Endothelial cell of umbilical vein (primary cell): ENCODE data around the gene KLHL6. TPM values are rescaled to one million over a fixed set of nuclear protein-coding genes. Genes with fewer than 3 reads are reported as not detected.
"Not testable (repeated sequence)": the region's sequence is repeated elsewhere in the genome, so short reads cannot be mapped to it uniquely, and the experiment has no call there.

ENCODE experiments used
- BruUV-seq: library from RNA; stranded (reverse); fragments of 400-500 nt; replicated peaks from 2 replicates; lab custom pipeline; 2021; lab: Mats Ljungman, UMichigan
- CTCF ChIA-PET: fragments of 300-600, 350-600 bp; sonication (Branson Sonifier 250); formaldehyde crosslinking; loops from one replicate; lab custom pipeline; 2021; ENCODE audit warnings: antibody characterized with exemption, inconsistent platforms; lab: Charles Lee
- POLR2A ChIA-PET: fragments of 300-600, 350-600 bp; sonication (Branson Sonifier 250); formaldehyde crosslinking; loops from one replicate; lab custom pipeline; 2021; ENCODE audit warnings: antibody characterized with exemption, inconsistent platforms; lab: Charles Lee
- DNase-seq: peaks from one replicate; pipeline ENCODE4 v3.0.0-alpha.2; 2011; ENCODE audit warnings: low read depth, low spot score
- FAIRE-seq: peaks from 2 replicates; lab custom pipeline; 2011; peaks lifted over from hg19 to GRCh38; lab: Jason Lieb, UNC
- H2AFZ ChIP-seq: 2 replicates; pipeline ENCODE4 v1.6.0; 2012; ENCODE audit warnings: low read depth, low read length, control low read depth, inconsistent platforms
- H3K27ac ChIP-seq: 2 replicates; pipeline ENCODE4 v1.5.1; 2011; ENCODE audit warnings: low read depth, mild to moderate bottlenecking, control low read depth, low read length, moderate library complexity; ENCODE audit not compliant: insufficient read depth
- H3K27me3 ChIP-seq, 2 experiments: 2 replicates each; pipeline versions ENCODE4 v1.6.0 to v1.6.1; 2011; ENCODE audit warnings: low read length in 2 of 2, mixed read lengths in 1 of 2; ENCODE audit not compliant: control insufficient read depth in 2 of 2, insufficient read depth in 2 of 2
- H3K36me3 ChIP-seq, 2 experiments: 2 replicates in 1 of 2; 3 replicates in 1 of 2; pipeline ENCODE4 v1.5.1; 2011; ENCODE audit warnings: low read length in 2 of 2, mild to moderate bottlenecking in 1 of 2, moderate library complexity in 1 of 2; ENCODE audit not compliant: control insufficient read depth in 2 of 2, insufficient read depth in 2 of 2; ENCODE audit errors: extremely low read depth in 1 of 2
- H3K4me1 ChIP-seq: 3 replicates; pipeline ENCODE4 v1.5.1; 2011; ENCODE audit warnings: mild to moderate bottlenecking, low read length; ENCODE audit not compliant: control insufficient read depth, insufficient read depth; ENCODE audit errors: extremely low read depth
- H3K4me2 ChIP-seq: 2 replicates; pipeline ENCODE4 v1.6.1; 2011; ENCODE audit warnings: low read length, control low read depth, mixed read lengths; ENCODE audit not compliant: insufficient read depth
- H3K4me3 ChIP-seq, 3 experiments: fragments of 200-600 bp in 1 of 3; sonication (generic), shearing (Covaris generic) in 1 of 3; replicated peaks in 1 of 3; 2 replicates each; pipeline ENCODE4 v1.5.1; 2011 to 2016; ENCODE audit warnings: control low read depth in 3 of 3, low read length in 3 of 3, mild to moderate bottlenecking in 2 of 3, inconsistent platforms in 1 of 3, low read depth in 1 of 3, moderate library complexity in 1 of 3; ENCODE audit not compliant: insufficient read depth in 1 of 3
- H3K79me2 ChIP-seq: 2 replicates; pipeline ENCODE4 v1.6.0; 2012; ENCODE audit warnings: low read length, inconsistent platforms; ENCODE audit not compliant: control insufficient read depth, insufficient read depth
- H3K9ac ChIP-seq: replicated peaks from 2 replicates; pipeline ENCODE3; 2011; ENCODE audit warnings: low read length, control low read depth; ENCODE audit not compliant: insufficient read depth; ENCODE audit errors: extremely low read depth
- H3K9me1 ChIP-seq: replicated peaks from 3 replicates; pipeline ENCODE4 v1.6.0; 2011; ENCODE audit warnings: mild to moderate bottlenecking, low read length; ENCODE audit not compliant: control insufficient read depth, insufficient read depth; ENCODE audit errors: extremely low read depth
- H3K9me3 ChIP-seq: replicated peaks from 2 replicates; pipeline ENCODE4 v1.5.1; 2012; ENCODE audit warnings: low read length, inconsistent platforms; ENCODE audit not compliant: control insufficient read depth, insufficient read depth
- H4K20me1 ChIP-seq: replicated peaks from 2 replicates; pipeline ENCODE3; 2011; ENCODE audit warnings: mild to moderate bottlenecking, low read length; ENCODE audit not compliant: control insufficient read depth, insufficient read depth; ENCODE audit errors: extremely low read depth
- CTCF ChIP-seq, 2 donors: IDR thresholded peaks; 1 replicate in 1 of 2; 2 replicates in 1 of 2; pipeline ENCODE4 v1.5.1; 2011; ENCODE audit warnings: low read length in 2 of 2, mild to moderate bottlenecking in 2 of 2, moderate library complexity in 2 of 2, control low read depth in 1 of 2, inconsistent platforms in 1 of 2, low read depth in 1 of 2; ENCODE audit not compliant: insufficient read depth in 1 of 2; ENCODE audit errors: extremely low read depth in 1 of 2
- FOS ChIP-seq: IDR thresholded peaks from 2 replicates; pipeline ENCODE4 v1.6.1; 2011; ENCODE audit warnings: mild to moderate bottlenecking, low read length, moderate library complexity, borderline replicate concordance; ENCODE audit not compliant: insufficient read depth
- JUN ChIP-seq: IDR thresholded peaks from 2 replicates; pipeline ENCODE4 v1.6.1; 2011; ENCODE audit warnings: borderline replicate concordance, low read depth; ENCODE audit not compliant: insufficient read length, insufficient read depth
- MAX ChIP-seq: IDR thresholded peaks from 2 replicates; pipeline ENCODE4 v1.6.1; 2011; ENCODE audit not compliant: insufficient read depth, insufficient read length
- MYC ChIP-seq: IDR thresholded peaks from one replicate; pipeline ENCODE4 v1.6.1; 2011; ENCODE audit warnings: mild to moderate bottlenecking, low read depth, low read length
- dilution Hi-C: fragments of 300-500 bp; cut with MboI; formaldehyde crosslinking; loops from one replicate; pipeline ENCODE4 v1.15.0; 2019; ENCODE audit warnings: low sequenced_read_pairs; ENCODE audit not compliant: extremely low pct_ligation_motif_present
- intact Hi-C: fragments of 100-400 bp; cut with micrococcal nuclease; formaldehyde crosslinking; loops from one replicate; pipeline ENCODE4 v1.10.0; 2022
- polyA plus RNA-seq, 4 experiments: library from polyadenylated mRNA; depleted of rRNA in 3 of 4; stranded (reverse) in 3 of 4; unstranded in 1 of 4; fragments of >200 nt; gene quantifications; 2 replicates each; pipeline versions ENCODE4 v1.2.1 to v1.2.3, GENCODE V29; 2011 to 2012; ENCODE audit warnings: missing spikeins in 1 of 4
- total RNA-seq: library from RNA; stranded (reverse); gene quantifications from 2 replicates; pipeline ENCODE4 v1.2.3, GENCODE V29; 2021

Gene KLHL6
- total and polyA plus RNA-seq, 2 donors (not counting 3 experiments of a cell fraction or from before 2014, with no cell fraction given) = 5.7 to 12.6 TPM

- intact Hi-C loops = no loop called here
- no peak overlapping the region for H3K9ac ChIP-seq
- no peaks in the 10 kb centered on the region for H4K20me1 ChIP-seq
- H3K9me1 ChIP-seq = no peaks in the 10 kb centered on the region
- H3K4me1 ChIP-seq = peaks cover 4% of the 10 kb centered on the region
- CTCF ChIA-PET = no interaction called here
- FAIRE-seq = no peak
- no TSS peak for BruUV-seq
- no peak overlapping the region for H3K27ac ChIP-seq
- no peak for DNase-seq
- no peaks in the 10 kb centered on the region for H3K27me3 ChIP-seq
- no peak overlapping the region for H3K4me2 ChIP-seq
- dilution Hi-C loops = no loop called here
- no peaks in the 10 kb centered on the region for H3K36me3 ChIP-seq
- POLR2A ChIA-PET = no interaction called here
- no peaks in the 10 kb centered on the region for H3K79me2 ChIP-seq
- no peak overlapping the region for H2AFZ ChIP-seq
- peaks cover 2% of the 10 kb centered on the region for H3K9me3 ChIP-seq
- TF ChIP-seq CTCF (IDR thresholded peaks at IDR 0.05; ENCODE audit: extremely low read depth in 1 of 2, insufficient read depth in 1 of 2, low read depth in 1 of 2, low read length in 2 of 2) (no peak), MYC (no peak), FOS (no peak)
- no peak overlapping the region for H3K4me3 ChIP-seq
These were observed 111.8 kb downstream of the KLHL6 start for GRCh38 chr3:183443395-183444385.

GRCh38 chr3:183442994-183443393 lies 112.5 kb downstream of the KLHL6 start:
- Histone ChIP-seq H3K4me2 (no peak overlapping the region), H3K9me1 (no peaks in the 10 kb centered on the region), H4K20me1 (no peaks in the 10 kb centered on the region), H3K79me2 (no peaks in the 10 kb centered on the region), H3K4me1 (no peaks in the 10 kb centered on the region), H3K4me3 (no peak overlapping the region), H3K9me3 (peaks cover 2% of the 10 kb centered on the region), H3K36me3 (no peaks in the 10 kb centered on the region), H3K27ac (no peak overlapping the region), H3K9ac (no peak overlapping the region), H3K27me3 (no peaks in the 10 kb centered on the region), H2AFZ (no peak overlapping the region)
- CTCF ChIA-PET = no interaction called here
- no TSS peak for BruUV-seq
- POLR2A ChIA-PET = no interaction called here
- intact Hi-C loops (no loop called here), dilution Hi-C loops (no loop called here)
- no peak for DNase-seq
- FAIRE-seq = no peak
- TF ChIP-seq FOS (no peak), MAX (no peak), JUN (no peak), MYC (no peak)

- H3K4me3 ChIP-seq, FAIRE-seq, H3K79me2 ChIP-seq, H3K27ac ChIP-seq, dilution Hi-C loops, H2AFZ ChIP-seq, H3K9me1 ChIP-seq, POLR2A ChIA-PET, DNase-seq, H3K9me3 ChIP-seq, H3K36me3 ChIP-seq, H3K4me1 ChIP-seq, H4K20me1 ChIP-seq, H3K4me2 ChIP-seq, BruUV-seq, H3K9ac ChIP-seq, intact Hi-C loops, H3K27me3 ChIP-seq: not testable (repeated sequence)
- CTCF ChIA-PET = interaction anchor here (0.9 to 1.7 kb wide), 3 partner anchors 10 to 326 kb away, joined by 4 to 5 read pairs (median 4); no protein-coding TSS in a partner anchor
These were observed 115.0 kb downstream of the KLHL6 start for GRCh38 chr3:183440521-183440920.
